RWPE2 (cell line): ENCODE measurements around the gene MET.
A peak's percentile ranks its signal among the peaks of the same experiment; 100 is the strongest.

ENCODE experiments used
- ATAC-seq: fragments of 200-7000 bp; cut with Tn5 transposase; 3 replicates; pipeline ENCODE4 v1.9.1; 2021; ENCODE audit warnings: low read depth
- DNase-seq: peaks from one replicate; pipeline ENCODE4 v3.0.0-alpha.2; 2020; ENCODE audit warnings: low spot score
- H3K27ac ChIP-seq: fragments of 450-650 bp; 2 replicates; pipeline ENCODE4 v1.5.1; 2017; ENCODE audit warnings: mild to moderate bottlenecking; ENCODE audit not compliant: poor library complexity, severe bottlenecking
- H3K27me3 ChIP-seq: fragments of 250-450 bp; sonication (Bioruptor Pico); 2 replicates; pipeline ENCODE4 v1.5.1; 2021; ENCODE audit warnings: mild to moderate bottlenecking, moderate library complexity; ENCODE audit not compliant: insufficient read depth, poor library complexity, severe bottlenecking
- H3K36me3 ChIP-seq: fragments of 250-450 bp; sonication (Bioruptor Pico); 2 replicates; pipeline ENCODE4 v1.5.1; 2020; ENCODE audit warnings: low read depth, mild to moderate bottlenecking, moderate library complexity
- H3K4me1 ChIP-seq: fragments of 250-450 bp; sonication (Bioruptor Pico); 2 replicates; pipeline ENCODE4 v1.5.1; 2021; ENCODE audit warnings: mild to moderate bottlenecking, moderate library complexity; ENCODE audit not compliant: insufficient read depth, poor library complexity, severe bottlenecking
- H3K4me3 ChIP-seq: fragments of 250-450 bp; sonication (Bioruptor Pico); 2 replicates; pipeline ENCODE4 v1.5.1; 2021; ENCODE audit warnings: mild to moderate bottlenecking, moderate library complexity; ENCODE audit not compliant: severe bottlenecking
- H3K9me3 ChIP-seq: fragments of 250-450 bp; sonication (Bioruptor Pico); 2 replicates; pipeline ENCODE4 v1.5.1; 2021; ENCODE audit warnings: mild to moderate bottlenecking, moderate library complexity; ENCODE audit not compliant: severe bottlenecking
- CTCF ChIP-seq: fragments of 450-650 bp; IDR thresholded peaks from one replicate; pipeline ENCODE4 v1.5.1; 2017; ENCODE audit warnings: mild to moderate bottlenecking, moderate library complexity; ENCODE audit not compliant: poor library complexity, severe bottlenecking

MET gene

DNA sequence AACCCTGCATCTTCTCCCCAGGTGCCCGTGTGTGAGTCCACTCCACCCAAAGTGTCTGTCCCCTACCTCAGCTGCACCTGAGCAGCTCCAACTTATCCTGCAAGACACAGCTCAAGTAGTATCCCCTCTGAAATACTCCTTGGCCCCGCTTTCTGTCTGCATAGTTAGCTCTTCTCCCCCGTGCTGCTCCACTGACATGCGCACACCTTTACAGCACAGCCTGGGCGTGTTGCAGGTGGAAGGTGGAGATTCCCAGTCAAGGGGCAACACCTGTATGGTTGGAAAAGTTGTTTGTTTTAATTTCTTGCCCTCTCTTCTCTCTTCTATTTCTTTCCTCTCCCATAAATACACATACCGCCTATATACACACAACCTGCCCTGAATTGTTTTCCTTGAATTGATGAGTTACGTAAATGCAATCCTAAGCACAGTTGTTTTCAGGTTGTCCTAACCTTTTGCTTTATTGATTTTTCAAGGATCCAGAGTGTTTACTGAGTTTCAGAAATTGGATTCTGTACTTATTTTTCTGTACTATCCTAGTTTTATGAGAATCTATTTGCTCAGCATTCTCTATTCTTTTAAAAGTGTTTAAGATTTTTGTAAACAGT lies 14.9 kb downstream of the MET start:
- ATAC-seq: no peak
- Histone ChIP-seq H3K4me3 (no peak overlapping the region), H3K36me3 (peaks cover 21% of the 10 kb centered on the region), H3K9me3 (no peaks in the 10 kb centered on the region), H3K27me3 (no peaks in the 10 kb centered on the region), H3K27ac (peak overlapping the region; percentile 96), H3K4me1 (peaks cover 61% of the 10 kb centered on the region)
- no peak for DNase-seq
- TF ChIP-seq CTCF: no peak

GRCh38 chr7:116687801-116688201 lies 15.8 kb downstream of the MET start:
- DNase-seq: no peak
- H3K4me1 ChIP-seq: peaks cover 65% of the 10 kb centered on the region
- H3K9me3 ChIP-seq: no peaks in the 10 kb centered on the region
- peak overlapping the region; percentile 96 for H3K27ac ChIP-seq
- ATAC-seq: peak; percentile 81
- peaks cover 23% of the 10 kb centered on the region for H3K36me3 ChIP-seq
- H3K4me3 ChIP-seq: no peak overlapping the region
- no peak for TF ChIP-seq CTCF
- H3K27me3 ChIP-seq: no peaks in the 10 kb centered on the region

- Histone ChIP-seq H3K27me3 (no peaks in the 10 kb centered on the region), H3K27ac (peak overlapping the region; percentile 96), H3K36me3 (peaks cover 34% of the 10 kb centered on the region), H3K4me1 (peaks cover 77% of the 10 kb centered on the region), H3K9me3 (no peaks in the 10 kb centered on the region), H3K4me3 (no peak overlapping the region)
- TF ChIP-seq CTCF: no peak
- DNase-seq (no peak), ATAC-seq (peak; percentile 24)
These were observed 17.8 kb downstream of the MET start for GRCh38 chr7:116689790-116690259.

GRCh38 chr7:116691664-116692063 lies 19.7 kb downstream of the MET start:
- H3K36me3 ChIP-seq: peaks cover 53% of the 10 kb centered on the region
- H3K27ac ChIP-seq: peak overlapping the region; percentile 96
- DNase-seq (no peak), ATAC-seq (peak; percentile 28; the same call in 2 of the 3 replicates)
- peaks cover 74% of the 10 kb centered on the region for H3K4me1 ChIP-seq
- TF ChIP-seq CTCF: no peak
- no peak overlapping the region for H3K4me3 ChIP-seq
- no peaks in the 10 kb centered on the region for H3K9me3 ChIP-seq
- H3K27me3 ChIP-seq: no peaks in the 10 kb centered on the region
